HG03175 (cell line): ENCODE results near the gene FILIP1L.
"Not testable (repeated sequence)": the region's sequence is repeated elsewhere in the genome, so short reads cannot be mapped to it uniquely, and the experiment has no call there.

Experiments
- ATAC-seq: cut with Tn5 transposase; IDR thresholded peaks from one replicate; pipeline ENCODE4 v1.9.1; 2021; ENCODE audit warnings: mild to moderate bottlenecking, moderate library complexity; ENCODE audit not compliant: unreplicated experiment

The FILIP1L gene

DNA sequence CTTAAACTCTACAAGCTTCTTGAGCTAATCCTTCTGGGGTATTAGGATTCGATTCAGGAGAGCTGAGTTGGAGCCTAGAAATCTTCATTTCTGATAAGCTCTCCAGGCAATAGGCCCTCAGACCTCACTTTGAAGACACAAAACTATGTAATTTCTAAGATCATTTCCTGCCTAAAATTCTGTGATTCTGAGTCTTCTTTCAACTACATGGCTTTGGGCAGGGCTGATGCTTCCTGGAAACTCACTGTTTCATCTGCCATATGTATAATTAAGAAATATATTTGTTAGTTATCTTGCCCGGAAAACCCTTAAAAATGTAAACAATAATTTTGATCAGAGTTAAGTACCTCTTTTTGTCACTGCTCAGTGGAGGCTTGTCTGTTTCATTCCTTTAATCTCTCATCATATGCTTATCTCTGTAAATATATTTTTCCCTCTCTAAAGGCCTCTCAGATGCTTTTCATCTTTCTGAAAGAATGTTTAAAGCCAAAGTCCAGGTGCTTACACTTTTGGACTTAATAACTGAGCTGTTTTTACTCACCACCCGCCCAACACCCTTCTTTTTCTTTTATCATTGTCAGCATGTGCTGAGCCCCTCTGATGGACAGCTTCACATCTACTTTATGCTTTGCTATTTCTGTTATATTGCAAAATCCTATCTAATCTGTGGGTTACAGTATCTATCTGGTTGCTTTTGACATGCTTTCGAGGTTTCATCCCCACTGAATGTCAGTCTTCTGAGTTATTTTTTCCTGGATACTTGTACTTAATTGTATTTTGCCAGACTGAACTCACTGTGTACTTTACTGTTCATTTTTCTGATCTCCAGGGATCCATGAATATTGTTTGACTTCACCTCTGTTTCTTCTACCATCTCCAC lies 38.2 kb downstream of the FILIP1L start:
- no peak for ATAC-seq

DNA sequence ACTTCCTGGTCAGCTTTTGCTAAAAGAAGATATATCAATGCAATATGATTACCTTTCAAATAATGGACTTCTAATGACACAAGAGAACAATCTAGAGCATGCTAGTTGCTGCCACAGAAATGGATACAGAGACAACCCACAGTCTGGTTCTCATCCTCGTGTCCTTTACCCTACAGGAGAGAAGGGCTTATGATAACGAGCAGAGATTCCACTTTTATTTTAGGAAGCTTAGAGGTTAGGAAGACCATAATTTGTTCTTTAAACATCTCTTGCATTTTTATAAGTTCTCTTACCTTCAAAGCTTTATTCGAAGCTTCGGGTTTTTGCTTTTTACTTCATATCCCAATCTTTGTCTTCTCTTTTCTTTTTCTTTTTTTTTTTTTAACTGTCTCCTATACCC lies 39.1 kb downstream of the FILIP1L start:
- ATAC-seq = no peak

- no peak for ATAC-seq
These were observed 40.5 kb downstream of the FILIP1L start for GRCh38 chr3:100073714-100074307.

- ATAC-seq = no peak
These were observed 41.1 kb downstream of the FILIP1L start for GRCh38 chr3:100073049-100073713.

DNA sequence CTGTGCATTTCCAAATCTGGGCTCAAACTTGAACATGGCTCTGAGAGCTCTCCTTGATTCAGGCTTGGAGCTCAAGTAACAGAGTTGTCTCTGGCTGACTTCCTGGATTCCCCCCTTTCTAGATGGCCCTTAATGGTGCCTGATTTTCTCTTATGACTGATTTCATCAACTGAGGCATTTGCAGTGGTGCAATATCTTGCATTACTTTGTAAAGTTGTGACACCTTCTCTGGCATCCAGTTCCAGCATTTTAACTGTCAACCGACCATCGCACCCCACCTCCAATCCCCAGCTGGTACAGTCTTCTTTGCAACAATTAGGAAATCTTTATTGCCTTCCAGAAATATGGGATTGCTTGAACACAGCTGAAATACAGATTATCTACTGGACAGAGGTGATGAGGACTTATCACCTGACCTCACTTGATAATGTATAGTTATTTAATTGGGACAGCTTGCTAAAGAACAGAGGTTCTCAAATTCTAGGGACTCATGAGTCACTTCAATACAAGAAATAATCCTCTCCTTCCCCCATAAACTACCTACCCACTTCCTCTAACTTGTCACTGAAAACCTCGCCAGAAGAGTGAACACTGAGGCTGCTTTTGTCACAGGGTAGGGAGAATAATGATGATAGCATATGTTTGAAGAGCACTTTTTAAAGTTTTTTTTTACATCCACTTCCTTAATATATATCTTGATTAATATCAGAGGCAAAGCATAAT lies 41.8 kb downstream of the FILIP1L start:
- ATAC-seq = peak; percentile 59

DNA sequence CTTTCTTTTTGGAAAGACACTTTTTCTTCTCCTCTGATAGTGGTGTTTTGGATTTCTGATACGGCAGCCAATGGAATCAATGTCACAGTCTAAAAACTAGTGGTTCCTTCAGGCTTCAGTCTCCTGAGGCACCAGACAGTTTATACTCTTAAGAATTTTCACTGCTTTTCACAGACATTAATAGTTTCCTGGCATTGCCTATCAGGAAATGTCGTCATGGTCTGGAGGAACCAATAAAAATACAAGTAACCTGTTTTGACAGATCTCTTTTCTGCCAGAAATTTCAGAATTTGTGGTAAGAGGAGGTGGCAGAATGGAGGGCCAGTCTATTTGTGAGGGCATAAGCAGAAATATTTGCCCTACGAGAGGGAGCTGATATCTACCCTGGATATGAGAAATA lies 44.8 kb downstream of the FILIP1L start:
- no peak for ATAC-seq

DNA sequence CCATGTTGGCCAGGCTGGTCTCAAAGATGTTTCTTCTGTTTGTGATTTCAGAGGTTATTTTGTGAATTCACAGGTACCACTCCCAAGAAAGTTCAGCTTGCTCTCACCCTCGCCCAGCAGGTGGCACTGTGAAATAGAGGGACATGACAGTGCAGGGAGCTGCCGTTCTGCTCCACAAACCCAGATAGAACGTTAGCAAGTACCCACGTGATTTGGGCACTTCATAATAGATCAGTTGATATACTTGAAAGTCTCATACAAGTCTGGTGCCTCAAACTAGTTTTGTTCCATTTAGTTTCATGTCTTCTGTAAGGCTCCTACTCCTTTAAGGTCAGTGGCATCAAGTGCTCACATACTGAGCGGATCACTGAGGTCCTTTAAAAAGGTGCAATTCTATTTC lies 45.5 kb downstream of the FILIP1L start:
- peak; percentile 77 for ATAC-seq

DNA sequence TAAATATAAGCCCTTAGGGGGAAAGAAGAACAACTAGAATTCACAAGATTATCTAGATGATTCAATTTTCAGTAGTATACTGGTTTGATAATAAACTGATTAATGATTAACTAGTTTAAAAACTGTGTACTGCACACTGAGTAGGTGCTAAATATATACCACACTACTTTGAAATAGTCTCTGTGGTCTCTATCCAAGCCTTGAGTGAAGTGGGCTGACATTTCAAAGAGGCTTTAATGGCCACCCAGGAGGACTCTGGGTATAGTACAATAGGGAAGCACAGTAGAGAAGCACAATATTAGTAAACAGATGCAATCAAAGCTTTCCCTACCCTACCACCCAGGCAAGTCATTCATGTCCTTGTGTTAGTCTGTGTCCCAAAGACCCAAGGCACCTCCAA lies 46.7 kb downstream of the FILIP1L start:
- ATAC-seq = no peak

DNA sequence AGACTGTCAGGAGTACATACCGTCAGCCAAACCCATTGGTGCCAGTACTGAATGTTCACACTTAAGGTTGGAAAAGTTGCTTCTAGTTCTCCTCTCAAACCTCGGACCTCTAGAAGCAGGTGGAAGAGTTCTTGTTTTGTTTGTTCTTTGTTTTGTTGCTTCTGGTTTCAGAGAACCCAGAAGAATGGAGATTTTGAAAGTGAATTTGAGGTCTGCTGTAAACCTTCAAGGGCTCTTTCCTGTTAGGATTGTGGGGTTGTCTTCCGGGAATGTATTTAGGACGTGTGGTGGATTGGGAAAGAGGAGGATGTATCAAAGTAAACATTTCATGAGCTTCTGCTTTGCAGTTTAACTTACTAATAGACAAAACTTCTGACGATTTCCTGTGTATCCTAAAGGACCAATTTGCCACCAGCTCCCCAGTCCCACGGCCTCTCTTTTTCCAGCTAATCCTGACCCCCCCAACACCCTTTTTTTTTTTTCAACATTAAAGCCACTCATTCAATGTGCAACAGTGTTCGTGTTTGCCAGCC lies 50.3 kb downstream of the FILIP1L start:
- no peak for ATAC-seq

DNA sequence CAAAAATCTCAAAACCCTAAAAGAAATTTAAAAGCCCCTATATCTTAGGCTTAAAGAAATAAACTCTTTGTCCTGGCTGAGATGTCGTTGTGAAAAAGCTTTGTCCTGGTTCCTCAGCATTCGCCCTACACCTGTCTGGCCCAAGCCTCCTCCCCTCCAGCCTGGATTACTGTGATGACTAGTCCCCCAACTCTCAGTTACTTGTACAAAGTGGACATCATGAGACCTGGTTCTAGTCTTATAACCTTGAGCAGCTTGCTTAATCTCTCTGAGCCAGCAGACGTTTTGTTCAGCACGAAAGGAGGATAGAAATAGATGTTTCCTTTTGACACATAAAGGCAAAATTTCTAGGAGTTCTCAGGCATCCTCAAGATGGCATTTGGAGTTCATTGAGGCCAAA lies 51.6 kb downstream of the FILIP1L start:
- ATAC-seq = no peak

GRCh38 chr3:100060685-100061484 lies 53.4 kb downstream of the FILIP1L start:
- ATAC-seq = peak; percentile 81

- no peak for ATAC-seq
These were observed 54.8 kb downstream of the FILIP1L start for GRCh38 chr3:100059472-100059871.

DNA sequence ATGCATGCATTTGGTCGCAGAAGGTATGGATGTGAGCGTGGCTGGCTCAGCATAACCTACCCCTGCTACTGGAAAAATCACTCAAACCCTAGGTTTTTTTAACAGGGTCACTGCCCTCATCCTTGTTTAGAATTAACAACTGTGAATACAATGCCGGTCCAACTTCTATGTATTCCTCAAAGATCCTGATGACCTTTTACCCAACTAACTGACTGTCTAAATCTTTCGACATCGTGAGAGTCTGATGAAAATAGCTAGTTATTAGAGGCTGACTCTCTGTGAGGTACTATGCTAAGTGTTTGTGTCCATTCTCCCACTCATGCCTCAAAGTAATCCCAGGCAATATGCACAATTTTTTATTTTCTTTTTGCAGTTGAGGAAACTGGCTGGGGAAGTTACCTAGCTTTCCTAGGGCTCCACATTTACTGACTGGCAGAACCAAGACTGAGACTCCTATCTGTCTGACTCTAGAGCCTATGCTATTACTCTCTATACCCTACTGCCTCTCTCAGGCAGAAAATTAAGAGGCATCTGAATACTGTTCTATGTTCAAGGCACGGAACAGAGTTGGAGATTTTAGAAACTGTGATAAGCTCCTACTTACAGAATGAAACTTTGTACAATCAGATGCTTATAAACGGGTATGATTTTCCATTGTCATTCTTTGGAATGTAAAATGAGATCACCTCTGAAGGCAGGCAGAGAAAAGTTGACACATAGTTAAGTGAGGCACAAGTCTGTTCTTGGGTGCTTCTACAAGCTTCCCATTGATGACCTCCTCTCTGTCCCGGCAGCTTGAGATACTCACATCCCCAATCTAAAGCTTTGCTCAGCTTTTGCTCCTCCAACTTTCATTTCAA lies 56.4 kb downstream of the FILIP1L start:
- no peak for ATAC-seq

GRCh38 chr3:100053951-100054620 lies 60.2 kb downstream of the FILIP1L start:
- ATAC-seq = no peak

- not testable (repeated sequence) for ATAC-seq
These were observed 62.8 kb downstream of the FILIP1L start for GRCh38 chr3:100051513-100051912.

DNA sequence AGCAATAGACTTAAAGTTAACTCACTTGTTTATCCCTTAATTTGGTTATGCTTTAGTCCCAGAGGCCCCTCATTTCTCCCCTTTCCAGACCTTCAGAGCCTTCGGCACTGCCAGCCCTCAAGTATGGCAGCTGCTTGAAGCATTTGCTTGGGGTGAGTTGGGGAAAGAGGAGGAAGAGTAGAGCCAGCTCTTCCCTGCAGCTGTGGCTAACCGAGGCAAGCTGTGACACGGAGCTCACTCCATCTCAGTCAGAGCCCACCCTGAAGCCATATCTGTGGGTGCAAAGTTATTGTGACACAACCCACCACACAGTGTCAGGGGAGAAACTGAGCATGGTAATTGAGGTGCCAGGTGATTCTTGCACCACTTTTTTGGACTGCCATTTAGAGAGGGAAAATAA lies 66.1 kb downstream of the FILIP1L start:
- no peak for ATAC-seq

DNA sequence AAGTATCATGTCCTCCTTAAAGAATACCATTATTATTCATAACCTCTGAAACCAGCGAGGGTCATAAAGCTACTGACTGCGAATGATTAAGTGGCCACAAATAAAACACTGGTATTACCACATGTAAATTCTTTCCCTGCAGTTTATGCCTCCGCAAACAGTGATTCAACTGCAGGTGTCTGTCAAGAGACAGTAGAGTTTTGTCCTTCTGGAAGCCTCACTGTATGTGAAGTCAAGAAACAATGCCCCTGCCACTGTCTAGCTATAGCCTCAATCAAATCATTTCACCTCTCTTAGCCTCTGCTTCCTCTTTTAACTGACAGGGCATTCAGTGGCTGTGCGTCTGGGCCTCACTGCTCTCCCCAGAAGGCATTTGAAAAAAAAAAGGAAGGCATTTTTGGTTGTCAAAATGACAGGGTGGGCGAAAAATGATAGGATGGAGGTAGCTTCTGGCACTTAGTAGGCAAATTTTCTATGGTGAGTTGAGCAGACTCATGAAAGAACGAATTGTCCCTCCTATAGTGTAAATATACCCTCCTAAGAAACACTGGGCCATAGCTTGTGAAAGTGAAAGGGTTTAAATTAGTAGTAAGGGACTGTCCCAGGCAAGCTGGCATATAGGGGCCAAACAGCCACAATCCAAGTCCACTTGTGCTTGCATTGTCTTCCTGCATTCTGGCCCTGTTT lies 66.7 kb downstream of the FILIP1L start:
- peak; percentile 83 for ATAC-seq

DNA sequence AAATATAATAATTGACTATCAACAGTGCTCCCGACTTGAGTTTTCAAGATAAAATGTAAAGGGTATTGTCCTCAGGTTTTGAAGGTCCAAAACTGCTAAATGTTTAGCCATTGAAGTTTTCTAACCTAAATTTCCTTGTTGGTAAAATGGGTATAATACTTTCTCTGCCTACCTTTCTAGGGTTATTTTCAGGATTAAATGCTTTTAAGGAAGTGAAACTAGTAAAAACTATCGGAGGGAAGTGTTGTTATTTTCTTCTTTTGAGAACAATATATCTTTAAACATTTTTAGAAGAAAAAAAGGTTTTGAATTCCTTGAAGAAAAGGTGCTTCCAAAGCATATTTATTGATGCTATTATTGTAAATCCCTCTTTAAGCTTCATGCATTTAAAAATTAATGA lies 67.3 kb downstream of the FILIP1L start:
- no peak for ATAC-seq
